ENCODE measurements around the gene SMARCD2.
A peak's percentile ranks its signal among the peaks of the same experiment; 100 is the strongest.

The SMARCD2 gene

GRCh38 chr17:63834431-63835166 is 7.9 kb downstream of the SMARCD2 start:
- in situ Hi-C loops (cut with MboI; ENCODE audit: low pct_unique_long_range_greater_than_20kb, low sequenced_read_pairs), result no loop called here
- DNase-seq, result peak; percentile 91

- in situ Hi-C loops (cut with MboI; ENCODE audit: low pct_unique_long_range_greater_than_20kb, low sequenced_read_pairs), result no loop called here
- no peak for DNase-seq
Measured at GRCh38 chr17:63833741-63834373, 8.6 kb downstream of the SMARCD2 start.

- in situ Hi-C loops (cut with MboI; ENCODE audit: low pct_unique_long_range_greater_than_20kb, low sequenced_read_pairs), result no loop called here
- DNase-seq, result no peak
Measured at GRCh38 chr17:63833026-63833740, 9.3 kb downstream of the SMARCD2 start.

DNA sequence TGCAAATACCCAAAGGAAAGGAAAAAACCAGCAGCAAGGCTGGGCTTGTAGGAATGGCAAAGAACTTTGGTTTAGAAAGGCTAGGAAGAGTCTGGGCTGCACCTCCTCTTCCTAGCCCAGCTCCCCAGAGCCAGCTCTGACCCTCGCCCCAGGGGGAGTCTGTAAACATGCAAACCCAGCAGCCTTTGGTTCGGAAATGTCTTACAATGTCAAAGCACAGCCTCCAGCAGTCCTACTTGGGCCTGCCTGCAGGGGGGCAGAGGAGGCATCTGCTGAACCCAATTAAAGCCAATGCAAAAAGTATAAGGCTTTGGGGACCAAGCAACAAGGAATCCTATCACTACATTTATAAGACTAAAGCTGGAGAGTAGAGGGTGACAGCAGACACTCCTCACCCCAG is 10.0 kb downstream of the SMARCD2 start:
- no peak for DNase-seq

DNA sequence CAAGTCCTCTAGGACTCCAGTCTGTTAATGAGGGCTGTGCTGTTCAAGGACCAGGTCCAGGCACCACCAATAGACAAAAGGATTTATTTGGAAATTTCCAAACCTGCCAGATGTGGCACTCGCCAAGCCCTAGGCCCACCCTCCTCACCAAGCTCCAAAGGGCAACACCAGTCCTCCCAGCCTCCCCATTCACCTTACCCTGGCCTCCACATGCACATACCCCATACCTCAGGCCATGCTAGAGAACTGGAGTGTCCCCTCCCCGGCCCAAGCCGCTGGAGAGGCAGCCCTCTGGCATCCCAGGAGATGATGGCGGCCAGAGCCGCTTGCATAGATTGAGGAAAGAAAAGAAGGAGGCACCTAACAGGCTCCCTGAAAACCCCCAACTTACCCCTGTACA is 10.5 kb downstream of the SMARCD2 start:
- DNase-seq, result no peak
- in situ Hi-C loops (cut with MboI; ENCODE audit: low pct_unique_long_range_greater_than_20kb, low sequenced_read_pairs), result no loop called here

More for the DNA sequence above, 10.0 kb downstream of the SMARCD2 start:
- in situ Hi-C loops (cut with MboI; ENCODE audit: low pct_unique_long_range_greater_than_20kb, low sequenced_read_pairs), result no loop called here

- in situ Hi-C loops (cut with MboI; ENCODE audit: low pct_unique_long_range_greater_than_20kb, low sequenced_read_pairs), result no loop called here
- no peak for DNase-seq
Measured at GRCh38 chr17:63831505-63831904, 11.0 kb downstream of the SMARCD2 start.

DNA sequence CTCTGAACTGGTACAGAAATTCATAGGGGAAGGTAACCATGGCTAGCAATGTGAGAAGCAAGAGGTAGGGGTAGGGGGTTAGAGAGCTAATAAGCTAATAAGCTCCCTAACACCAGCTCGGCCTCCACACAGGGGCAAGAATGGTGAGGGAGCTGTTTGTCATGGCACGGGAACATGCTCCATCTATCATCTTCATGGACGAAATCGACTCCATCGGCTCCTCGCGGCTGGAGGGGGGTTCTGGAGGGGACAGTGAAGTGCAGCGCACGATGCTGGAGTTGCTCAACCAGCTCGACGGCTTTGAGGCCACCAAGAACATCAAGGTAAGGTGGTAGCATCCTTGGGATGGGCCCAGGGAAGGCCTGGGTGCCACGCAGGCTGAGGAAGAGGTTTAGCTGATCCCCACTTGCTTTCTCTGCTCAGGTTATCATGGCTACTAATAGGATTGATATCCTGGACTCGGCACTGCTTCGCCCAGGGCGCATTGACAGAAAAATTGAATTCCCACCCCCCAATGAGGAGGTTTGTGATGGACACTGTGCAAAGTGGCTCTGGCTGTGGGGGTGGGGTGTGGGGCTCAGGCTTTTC is 11.5 kb downstream of the SMARCD2 start:
- no peak for DNase-seq
- in situ Hi-C loops (cut with MboI; ENCODE audit: low pct_unique_long_range_greater_than_20kb, low sequenced_read_pairs), result no loop called here

GRCh38 chr17:63830278-63830677 is 12.2 kb downstream of the SMARCD2 start:
- in situ Hi-C loops (cut with MboI; ENCODE audit: low pct_unique_long_range_greater_than_20kb, low sequenced_read_pairs), result no loop called here
- no peak for DNase-seq

DNA sequence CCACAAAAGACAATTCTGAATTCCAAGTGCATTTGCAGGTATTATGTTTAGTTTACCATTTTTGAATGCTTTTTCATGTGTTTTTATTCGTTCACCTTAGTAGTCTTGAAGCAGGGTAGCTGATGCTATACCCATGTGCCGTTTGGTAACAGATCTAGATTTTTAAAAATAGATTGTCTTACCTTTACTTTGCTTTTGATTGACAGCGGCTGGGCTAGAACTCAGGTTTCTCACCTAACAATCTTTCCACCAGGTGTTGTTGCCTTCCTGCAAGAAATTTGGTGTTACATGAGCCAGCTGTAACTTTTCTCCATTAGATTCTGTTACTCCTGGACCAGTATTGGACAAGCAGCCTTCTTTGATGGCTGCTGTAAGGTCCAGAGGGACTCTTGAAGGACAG is 13.5 kb downstream of the SMARCD2 start:
- in situ Hi-C loops (cut with MboI; ENCODE audit: low pct_unique_long_range_greater_than_20kb, low sequenced_read_pairs), result no loop called here
- DNase-seq, result no peak

- in situ Hi-C loops (cut with MboI; ENCODE audit: low pct_unique_long_range_greater_than_20kb, low sequenced_read_pairs), result no loop called here
Measured at GRCh38 chr17:63827801-63828221, 14.7 kb downstream of the SMARCD2 start.

GRCh38 chr17:63827002-63827800 is 15.3 kb downstream of the SMARCD2 start, which contains the start of the genes FTSJ3 and PSMC5:
Gene FTSJ3 (minus strand): TSS chr17:63827663. CDS start chr17:63826902, 761 bp downstream.
Gene PSMC5 (plus strand): TSS chr17:63827431. CDS start chr17:63827491, 60 bp downstream.
- peak; percentile 96 for DNase-seq
- in situ Hi-C loops (cut with MboI; ENCODE audit: low pct_unique_long_range_greater_than_20kb, low sequenced_read_pairs), result no loop called here

More at GRCh38 chr17:63827801-63828221, 14.7 kb downstream of the SMARCD2 start:
- DNase-seq, result no peak

DNA sequence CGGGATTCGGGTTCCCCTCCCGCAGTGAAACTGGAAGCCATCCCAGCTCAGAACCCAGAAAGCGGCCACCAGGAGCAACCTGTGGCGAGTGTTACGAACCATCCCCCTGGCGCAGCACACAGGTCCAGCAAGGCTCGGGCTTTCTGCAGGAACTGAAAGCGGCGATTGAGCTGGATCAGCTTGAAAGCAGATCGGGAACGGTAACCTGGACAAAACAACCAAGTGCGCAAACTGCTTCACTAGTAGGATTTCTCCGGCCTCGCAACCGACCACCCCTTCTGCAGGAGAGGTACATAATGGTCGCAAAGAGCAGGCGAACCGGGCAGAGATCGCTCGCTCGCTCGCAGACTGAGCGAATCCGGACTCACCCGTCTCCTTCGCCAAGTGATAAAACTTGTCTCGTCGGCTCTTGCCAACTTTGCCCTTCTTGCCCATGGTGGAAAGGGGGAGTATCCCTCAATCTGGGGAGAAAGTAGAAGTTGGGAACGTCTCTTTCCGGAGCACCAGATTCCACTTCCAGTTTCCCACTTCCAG is 15.9 kb downstream of the SMARCD2 start:
- no peak for DNase-seq
- in situ Hi-C loops (cut with MboI; ENCODE audit: low pct_unique_long_range_greater_than_20kb, low sequenced_read_pairs), result no loop called here

DNA sequence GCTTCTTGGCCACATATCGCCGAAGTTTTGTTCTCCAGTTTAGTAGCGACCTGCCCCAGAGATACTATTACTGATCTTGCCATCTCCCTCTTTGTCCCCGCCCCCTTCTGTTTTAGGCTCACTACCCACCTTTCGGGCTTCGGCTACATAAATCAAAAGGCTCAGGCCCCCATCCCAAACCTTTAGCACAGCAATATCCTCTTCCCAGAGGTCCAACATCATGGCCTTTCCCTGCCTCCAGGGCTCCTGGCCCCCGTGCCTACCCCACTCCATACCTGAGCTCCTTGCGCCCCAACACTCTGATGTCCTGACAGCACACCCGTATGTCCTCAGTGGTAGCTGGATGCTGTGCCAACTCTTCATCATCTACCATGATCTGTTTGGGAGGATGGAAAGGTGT is 18.1 kb downstream of the SMARCD2 start:
- DNase-seq, result no peak
- in situ Hi-C loops (cut with MboI; ENCODE audit: low pct_unique_long_range_greater_than_20kb, low sequenced_read_pairs), result no loop called here

GRCh38 chr17:63823659-63824331 is 18.7 kb downstream of the SMARCD2 start:
- in situ Hi-C loops (cut with MboI; ENCODE audit: low pct_unique_long_range_greater_than_20kb, low sequenced_read_pairs), result no loop called here
- no peak for DNase-seq

- DNase-seq, result no peak
- in situ Hi-C loops (cut with MboI; ENCODE audit: low pct_unique_long_range_greater_than_20kb, low sequenced_read_pairs), result no loop called here
Measured at GRCh38 chr17:63822537-63822936, 19.9 kb downstream of the SMARCD2 start.

GRCh38 chr17:63821804-63822203 is 20.7 kb downstream of the SMARCD2 start:
- in situ Hi-C loops (cut with MboI; ENCODE audit: low pct_unique_long_range_greater_than_20kb, low sequenced_read_pairs), result no loop called here

GRCh38 chr17:63820963-63821561 is 21.4 kb downstream of the SMARCD2 start:
- in situ Hi-C loops (cut with MboI; ENCODE audit: low pct_unique_long_range_greater_than_20kb, low sequenced_read_pairs), result no loop called here

More at GRCh38 chr17:63821804-63822203, 20.7 kb downstream of the SMARCD2 start:
- no peak for DNase-seq

More at GRCh38 chr17:63820963-63821561, 21.4 kb downstream of the SMARCD2 start:
- no peak for DNase-seq
